GM19193 (cell line): Measurements from ENCODE around the gene BEAN1.

Source experiments
- POLR2A ChIP-seq: IDR thresholded peaks from 4 replicates; pipeline ENCODE4 v1.6.1; 2011; ENCODE audit not compliant: insufficient read depth, insufficient read length; ENCODE audit errors: extremely low read depth

BEAN1 gene

GRCh38 chr16:66426112-66427035 lies 721 bp upstream of the BEAN1 start:
- TF ChIP-seq POLR2A: no peak

DNA sequence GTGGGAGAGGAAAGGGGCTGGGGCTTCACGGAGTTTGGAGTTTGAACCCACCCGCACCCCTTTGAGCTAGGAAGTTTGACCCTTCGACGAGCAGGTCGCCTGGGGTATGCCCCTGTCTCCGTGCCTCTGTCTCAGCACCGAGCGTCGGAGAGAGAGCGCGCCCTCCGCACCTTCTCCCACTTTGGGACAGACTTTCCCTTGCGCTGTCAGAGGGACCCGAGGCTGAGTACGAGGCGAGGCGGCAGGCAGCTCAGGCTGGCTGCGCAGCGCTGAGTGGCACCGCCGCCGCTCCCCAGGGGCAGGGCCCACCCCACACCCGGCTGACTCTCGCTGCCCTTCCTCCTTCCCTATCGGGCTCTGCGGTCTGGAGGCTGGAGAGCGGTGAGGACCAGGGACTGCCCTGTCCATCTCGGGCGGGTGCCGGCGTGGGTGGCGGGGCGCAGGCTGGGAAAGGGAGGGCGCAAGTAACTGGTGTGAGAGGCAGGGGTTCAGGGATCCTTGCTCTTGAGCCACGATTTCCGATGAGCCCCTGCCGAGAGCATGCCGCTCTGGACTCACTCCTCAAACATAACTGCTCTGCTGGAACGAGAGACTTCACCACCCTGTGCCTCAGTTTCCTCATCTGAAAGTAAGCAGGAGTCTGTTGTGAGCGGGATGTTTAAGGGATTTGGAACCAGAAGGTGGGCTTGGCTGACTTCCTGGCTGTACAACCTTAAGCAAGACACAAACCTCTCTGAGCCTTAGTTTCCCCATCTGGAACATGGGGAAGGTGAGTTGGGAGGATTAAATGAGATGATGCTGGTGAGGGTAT lies 981 bp downstream of the BEAN1 start:
- TF ChIP-seq POLR2A: no peak

- no peak for TF ChIP-seq POLR2A
These were observed 1.7 kb downstream of the BEAN1 start for GRCh38 chr16:66428682-66429251.

DNA sequence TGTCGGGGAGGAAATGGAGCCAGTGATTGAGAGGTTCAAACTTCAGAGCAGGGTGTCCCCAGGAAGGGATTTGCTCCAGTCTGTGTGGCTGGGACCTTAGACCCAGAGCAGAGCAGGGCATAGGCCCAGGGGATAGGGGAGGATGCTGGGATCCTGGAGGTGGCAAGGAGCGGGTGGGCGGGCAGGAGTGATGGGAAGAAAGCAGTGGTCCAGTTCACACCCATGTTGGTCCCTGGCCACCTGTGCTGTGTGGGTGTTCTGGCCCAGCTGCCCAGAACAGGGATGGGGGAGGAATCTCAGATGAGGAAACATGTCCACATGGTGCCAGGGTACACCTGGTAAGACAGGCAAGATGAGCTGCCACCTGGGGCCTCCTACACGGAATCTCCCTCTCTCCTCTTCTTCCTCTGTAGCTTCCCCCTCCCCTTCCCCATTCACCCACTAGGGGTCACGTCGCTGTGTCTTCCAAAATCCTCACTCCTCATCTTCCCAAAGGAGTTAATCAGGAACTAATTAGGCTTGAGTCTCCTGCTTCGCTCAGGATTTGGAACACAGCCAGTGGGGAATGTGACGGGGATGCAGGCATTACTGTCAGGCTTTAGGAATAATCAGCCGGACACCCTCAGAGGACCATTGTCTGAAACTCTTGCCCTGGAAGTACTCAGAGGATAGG lies 2.3 kb downstream of the BEAN1 start:
- TF ChIP-seq POLR2A: no peak

DNA sequence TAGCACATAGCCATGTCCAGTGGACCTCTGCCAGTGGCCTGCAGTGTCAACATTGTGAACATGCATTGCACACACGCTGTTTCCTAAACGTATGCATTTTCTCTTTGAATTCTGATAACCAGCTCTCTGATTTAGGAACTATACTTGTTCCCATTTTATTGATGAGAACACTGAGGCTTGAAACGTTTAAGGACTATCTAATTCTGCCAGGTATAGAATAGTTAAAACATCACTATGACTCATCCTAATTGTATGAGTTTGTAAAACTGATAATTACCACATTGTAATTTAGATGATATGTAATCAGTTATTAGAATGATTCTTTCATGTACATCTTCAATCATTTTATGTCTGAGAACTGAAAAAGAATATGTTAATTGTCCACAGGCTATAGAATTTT lies 3.1 kb downstream of the BEAN1 start:
- TF ChIP-seq POLR2A: no peak

DNA sequence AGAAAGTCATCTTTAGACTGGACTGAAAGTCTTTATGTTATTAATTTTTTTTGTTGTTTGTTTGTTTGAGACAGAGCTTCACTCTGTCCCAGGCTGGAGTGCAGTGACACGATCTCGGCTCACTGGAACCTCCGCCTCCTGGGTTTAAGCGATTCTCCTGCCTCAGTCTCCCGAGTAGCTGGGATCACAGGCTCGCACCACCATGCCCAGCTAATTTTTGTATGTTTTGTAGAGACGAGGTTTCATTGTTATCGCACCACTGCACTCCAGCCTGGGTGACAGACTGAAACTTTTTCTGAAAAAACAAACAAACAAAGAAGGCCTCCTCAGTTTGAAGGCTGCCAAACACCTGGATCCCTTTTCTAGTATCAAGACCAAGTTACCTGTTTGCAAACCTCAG lies 4.7 kb downstream of the BEAN1 start:
- TF ChIP-seq POLR2A: no peak

GRCh38 chr16:66432429-66432828 lies 5.3 kb downstream of the BEAN1 start:
- TF ChIP-seq POLR2A: no peak

GRCh38 chr16:66434619-66435430 lies 7.7 kb downstream of the BEAN1 start:
- no peak for TF ChIP-seq POLR2A

- no peak for TF ChIP-seq POLR2A
These were observed 8.8 kb downstream of the BEAN1 start for GRCh38 chr16:66435896-66436295.

DNA sequence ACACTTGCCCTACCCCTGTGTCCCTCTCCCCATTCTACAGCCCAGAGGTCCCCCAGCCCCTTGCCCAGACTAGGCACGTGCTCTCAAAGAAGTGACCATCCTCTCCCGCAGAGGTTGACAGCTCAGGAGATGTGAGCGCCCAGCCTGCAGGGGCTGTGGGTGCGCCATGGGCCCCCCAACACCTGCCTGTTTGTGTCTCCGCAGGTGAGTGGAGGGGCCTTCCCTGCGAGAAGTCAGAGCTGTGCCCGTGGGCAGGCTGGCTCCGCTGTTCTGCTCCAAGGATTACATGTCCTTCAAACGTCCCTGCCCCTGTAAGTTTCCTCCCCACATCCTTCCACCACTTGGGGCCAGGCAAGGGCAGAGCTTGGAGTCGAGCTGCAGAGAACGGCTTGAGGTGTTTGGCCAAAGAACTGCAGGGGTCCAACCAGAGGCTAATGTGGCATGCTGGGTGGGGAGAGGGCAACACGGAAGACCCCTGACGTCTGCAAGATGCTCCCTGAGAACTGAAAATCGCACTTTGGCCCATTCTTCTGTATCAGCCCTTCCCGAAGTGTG lies 10.4 kb downstream of the BEAN1 start:
- no peak for TF ChIP-seq POLR2A

GRCh38 chr16:66438536-66438935 lies 11.4 kb downstream of the BEAN1 start:
- TF ChIP-seq POLR2A: no peak

GRCh38 chr16:66439051-66439730 lies 12.1 kb downstream of the BEAN1 start:
- no peak for TF ChIP-seq POLR2A

DNA sequence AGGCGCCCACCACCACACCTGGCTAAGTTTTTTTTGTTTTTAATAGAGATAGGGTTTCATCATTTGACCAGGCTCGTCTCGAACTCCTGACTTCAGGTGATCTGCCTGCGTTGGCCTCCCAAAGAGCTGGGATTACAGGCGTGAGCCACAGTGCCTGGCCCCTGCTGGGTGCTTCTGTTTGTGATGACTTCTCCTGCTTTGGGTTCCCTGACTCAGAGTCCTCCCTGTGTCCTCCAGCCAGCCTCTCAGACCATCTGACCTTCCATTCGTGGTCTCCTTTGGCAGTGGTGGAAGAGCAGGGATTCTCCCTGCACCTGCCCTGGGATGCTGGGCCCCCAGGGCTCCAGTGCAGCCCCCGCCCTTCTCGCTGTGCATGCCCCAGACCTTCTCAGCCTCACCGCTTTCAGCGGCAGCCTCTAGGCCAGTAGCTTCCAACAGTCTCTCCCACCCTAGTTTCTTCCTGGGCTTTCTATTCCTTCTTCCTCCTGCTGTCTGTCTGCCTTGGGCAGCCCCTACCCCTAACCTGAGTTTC lies 13.2 kb downstream of the BEAN1 start:
- no peak for TF ChIP-seq POLR2A
